ENCODE results near the gene MYL3.

DNA sequence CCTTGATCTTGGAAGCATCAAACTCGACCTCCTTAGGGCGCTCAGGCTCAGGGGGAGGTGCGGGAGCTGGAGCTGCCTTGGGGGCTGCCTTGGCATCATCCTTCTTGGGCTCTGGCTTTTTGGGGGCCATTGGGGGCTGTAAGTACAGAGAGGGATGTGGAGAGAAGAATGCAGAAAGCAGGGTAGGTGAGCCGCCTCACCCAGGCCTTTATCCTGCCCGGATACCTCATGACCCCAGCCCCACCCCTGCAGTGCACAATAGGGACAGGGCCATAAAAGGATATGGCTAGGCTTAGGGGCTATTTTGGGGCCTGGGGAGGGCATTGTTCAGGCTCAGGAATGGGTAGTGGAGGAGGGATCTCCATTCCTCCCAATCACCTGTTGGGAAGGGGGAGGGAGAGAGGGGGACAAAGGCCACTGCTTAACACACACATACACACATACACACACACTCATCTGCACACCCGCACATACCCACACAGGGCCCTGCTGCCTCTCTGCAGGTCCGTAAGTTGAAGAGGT, at the start of gene MYL3:
- no peak for TF ChIP-seq POLR2AphosphoS5 (IDR thresholded peaks at IDR 0.05; ENCODE audit: low read depth)
- TF ChIP-seq, protein P1, sequence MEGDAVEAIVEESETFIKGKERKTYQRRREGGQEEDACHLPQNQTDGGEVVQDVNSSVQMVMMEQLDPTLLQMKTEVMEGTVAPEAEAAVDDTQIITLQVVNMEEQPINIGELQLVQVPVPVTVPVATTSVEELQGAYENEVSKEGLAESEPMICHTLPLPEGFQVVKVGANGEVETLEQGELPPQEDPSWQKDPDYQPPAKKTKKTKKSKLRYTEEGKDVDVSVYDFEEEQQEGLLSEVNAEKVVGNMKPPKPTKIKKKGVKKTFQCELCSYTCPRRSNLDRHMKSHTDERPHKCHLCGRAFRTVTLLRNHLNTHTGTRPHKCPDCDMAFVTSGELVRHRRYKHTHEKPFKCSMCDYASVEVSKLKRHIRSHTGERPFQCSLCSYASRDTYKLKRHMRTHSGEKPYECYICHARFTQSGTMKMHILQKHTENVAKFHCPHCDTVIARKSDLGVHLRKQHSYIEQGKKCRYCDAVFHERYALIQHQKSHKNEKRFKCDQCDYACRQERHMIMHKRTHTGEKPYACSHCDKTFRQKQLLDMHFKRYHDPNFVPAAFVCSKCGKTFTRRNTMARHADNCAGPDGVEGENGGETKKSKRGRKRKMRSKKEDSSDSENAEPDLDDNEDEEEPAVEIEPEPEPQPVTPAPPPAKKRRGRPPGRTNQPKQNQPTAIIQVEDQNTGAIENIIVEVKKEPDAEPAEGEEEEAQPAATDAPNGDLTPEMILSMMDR (conservative IDR thresholded peaks at IDR 0.05; ENCODE audit: low read depth in 2 of 2): no peak
- no peak for TF ChIP-seq JUNB (IDR thresholded peaks at IDR 0.05; ENCODE audit: unreplicated experiment)
- no peak for TF ChIP-seq EZH2 (IDR thresholded peaks at IDR 0.05; ENCODE audit: low read depth, unreplicated experiment)
- no peak for TF ChIP-seq EZH2phosphoT487 (IDR thresholded peaks at IDR 0.05; ENCODE audit: unreplicated experiment)
